GM12891 (cell line): ENCODE measurements around the gene TIMP2.

ENCODE experiments used
- POLR2A ChIP-seq: IDR thresholded peaks from 2 replicates; pipeline ENCODE4 v1.6.1; 2011; ENCODE audit warnings: low read depth, low read length, control low read depth
- POLR2AphosphoS5 ChIP-seq: IDR thresholded peaks from 2 replicates; pipeline ENCODE4 v1.6.1; 2011; ENCODE audit warnings: low read depth, low read length, control low read depth
- SPI1 ChIP-seq: IDR thresholded peaks from 2 replicates; pipeline ENCODE4 v1.6.1; 2011; ENCODE audit warnings: low read depth, low read length, control low read depth
- TAF1 ChIP-seq: IDR thresholded peaks from 2 replicates; pipeline ENCODE4 v1.6.1; 2011; ENCODE audit warnings: low read depth, low read length, control low read depth

DNA sequence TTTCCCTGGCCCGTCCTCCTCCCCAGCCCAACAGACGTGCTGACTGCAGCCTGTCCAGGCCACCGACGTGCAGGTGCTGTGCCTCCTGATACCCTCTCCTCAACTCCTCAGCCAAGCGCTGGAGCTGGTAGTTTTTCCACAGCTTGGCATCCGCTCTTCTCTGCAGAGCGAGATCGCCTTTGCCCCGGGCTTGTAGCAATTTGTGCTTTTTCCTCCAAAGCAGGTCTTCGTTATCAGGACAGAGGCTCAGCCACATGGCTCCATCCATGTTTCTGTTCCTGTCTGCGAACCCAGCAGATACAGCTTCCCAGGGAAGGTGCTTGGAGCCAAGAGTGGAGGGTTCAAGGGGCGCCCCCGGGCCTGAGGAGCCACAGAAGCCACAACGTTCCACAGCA lies 33.1 kb downstream of the TIMP2 start:
- TF ChIP-seq POLR2AphosphoS5 (no peak), POLR2A (no peak), SPI1 (no peak), TAF1 (no peak)
